ENCODE results near the gene PRPF40A. TPM values are rescaled to one million over a fixed set of nuclear protein-coding genes. Genes with fewer than 3 reads are reported as not detected.

The PRPF40A gene
- 207 and 298 TPM in 2 replicates for total RNA-seq (2016; rRNA removed; fragmentation: Illumina TruSeq; extraction: Trizol)
- total RNA-seq (2016; cell fraction: cytosol; rRNA removed; fragmentation: Illumina TruSeq; extraction: Trizol; ENCODE audit: low read depth): 13.8 and 17.8 TPM in 2 replicates
- 197 and 307 TPM in 2 replicates for total RNA-seq (2016; cell fraction: insoluble cytoplasmic fraction; rRNA removed; fragmentation: Illumina TruSeq; extraction: Trizol)
- total RNA-seq (2016; cell fraction: membrane; rRNA removed; fragmentation: Illumina TruSeq; extraction: Trizol): 36.4 and 50.5 TPM in 2 replicates
- total RNA-seq (2016; cell fraction: nucleus; rRNA removed; fragmentation: Illumina TruSeq; extraction: Trizol): 210 and 217 TPM in 2 replicates
- polyA plus RNA-seq (2011; rRNA removed): 136 and 146 TPM in 2 replicates
- 60.8 and 75.9 TPM in 2 replicates for polyA plus RNA-seq (2011; cell fraction: cytosol; rRNA removed)
- 306 and 320 TPM in 2 replicates for polyA plus RNA-seq (2011; cell fraction: nucleus; rRNA removed)
- polyA plus RNA-seq (2012): 82.3 and 89.5 TPM in 2 replicates
- polyA plus RNA-seq (2016; cell fraction: cytosol; fragmentation: Illumina TruSeq; extraction: Trizol; ENCODE audit: low read depth): 7.4 and 10.2 TPM in 2 replicates
- 178 and 180 TPM in 2 replicates for polyA plus RNA-seq (2016; cell fraction: insoluble cytoplasmic fraction; fragmentation: Illumina TruSeq; extraction: Trizol; ENCODE audit: low read depth)
- 9.4 and 18.3 TPM in 2 replicates for polyA plus RNA-seq (2016; cell fraction: membrane; fragmentation: Illumina TruSeq; extraction: Trizol; ENCODE audit: low read depth)
- polyA plus RNA-seq (2016; cell fraction: nucleus; fragmentation: Illumina TruSeq; extraction: Trizol; ENCODE audit: insufficient read depth, low read depth): 166 and 184 TPM in 2 replicates
- polyA minus RNA-seq (2011; rRNA and poly(A)+ RNA removed; ENCODE audit: low replicate concordance): 446 and 636 TPM in 2 replicates
- polyA minus RNA-seq (2011; cell fraction: cytosol; rRNA and poly(A)+ RNA removed): 103 and 105 TPM in 2 replicates
- polyA minus RNA-seq (2011; cell fraction: nucleus; rRNA and poly(A)+ RNA removed): 421 and 455 TPM in 2 replicates
- percentile 98 among the genes with signal in this experiment for Bru-seq, nascent RNA
- percentile 96 among the genes with signal in this experiment for BruChase-seq, experiment 1, labeled RNA remaining after a 6-hour chase
- BruChase-seq, experiment 2, labeled RNA remaining after a 2-hour chase: percentile 96 among the genes with signal in this experiment
- long read RNA-seq, experiment 1, partial matches to known transcripts: 138 of 172 reads
- long read RNA-seq, experiment 1, other reads (novel, unspliced or antisense): 33 of 172 reads
- long read RNA-seq, experiment 2, full-length matches to known transcripts: 1 of 122 reads
- long read RNA-seq, experiment 2, partial matches to known transcripts: 29 of 122 reads
- long read RNA-seq, experiment 2, other reads (novel, unspliced or antisense): 92 of 122 reads

DNA sequence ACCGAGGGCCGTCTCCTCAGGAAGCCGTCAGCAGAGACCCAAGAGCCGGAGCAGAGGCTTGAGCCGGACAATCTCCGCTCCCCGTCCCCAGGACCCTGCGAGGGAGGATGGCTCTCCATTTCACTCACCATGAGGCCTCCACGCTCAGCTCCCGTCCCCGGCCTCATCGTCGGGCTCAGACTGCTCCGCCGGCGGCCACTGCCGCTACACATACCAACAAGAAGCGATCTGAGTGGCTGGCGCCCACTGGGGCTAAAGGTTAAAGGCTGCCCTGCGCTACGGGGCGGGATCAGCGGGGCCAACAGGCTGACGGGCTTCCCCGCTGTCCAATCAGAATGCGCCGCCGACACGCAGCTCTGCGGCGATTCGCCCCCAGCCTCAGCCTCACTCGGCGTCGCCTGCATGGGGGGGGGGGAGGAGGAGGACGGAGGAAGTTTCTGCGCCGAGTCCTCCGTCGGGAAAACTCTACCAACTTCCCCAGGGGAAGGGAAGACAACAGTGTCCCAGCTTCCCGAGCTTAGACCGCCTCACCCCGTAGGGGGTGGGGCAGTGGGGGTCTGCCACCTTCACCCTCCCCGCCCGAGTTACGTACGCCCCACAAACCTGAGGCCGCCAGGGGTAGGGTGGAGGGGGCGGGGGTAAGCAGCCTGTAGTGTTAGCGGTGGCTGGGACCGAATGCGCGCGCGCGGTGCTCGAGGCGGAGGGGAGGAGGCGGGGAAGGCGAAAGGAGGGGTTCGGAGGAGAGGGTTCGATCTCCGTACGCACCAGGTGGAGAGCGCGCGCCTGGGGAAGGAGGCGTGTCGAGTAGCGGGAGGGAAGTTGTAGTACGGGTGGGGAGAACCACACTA, at the start of gene PRPF40A:
Gene PRPF40A, minus strand, starts transcription at position 234 of the 848 bp plus-strand sequence. Its CDS starts 22 bp downstream, at position 212.
- WGBS (ENCODE audit: low lambda C conversion rate): under 1% methylated on average over 67 of the region's 71 CpGs
- Histone ChIP-seq H3K27ac (ENCODE audit: extremely low read length, insufficient read depth, low read length) (peak within 1 kb of the TSS; percentile 97), H3K9me3 (ENCODE audit: low read length) (no peaks in the 10 kb centered on the region), H3K9ac (ENCODE audit: insufficient read depth, low read depth, low read length) (peak within 1 kb of the TSS; percentile 96), H3K27me3 (ENCODE audit: control insufficient read depth in 1 of 2, insufficient read depth in 2 of 2, low read length in 2 of 2) (no peaks in the 10 kb centered on the region; a peak in 1 of 5 replicates), H3K4me2 (ENCODE audit: low read depth, low read length) (peak within 1 kb of the TSS; percentile 78), H2AFZ (ENCODE audit: low read length) (no peak within 1 kb of the TSS), H4K20me1 (ENCODE audit: insufficient read depth, low read length) (peaks cover 42% of the 10 kb centered on the region), H3K79me2 (ENCODE audit: insufficient read depth, low read length) (peaks cover 84% of the 10 kb centered on the region), H3K4me3 (replicated peaks in 1 of 3; ENCODE audit: insufficient read depth in 1 of 3, low read depth in 2 of 3, low read length in 3 of 3) (peak within 1 kb of the TSS; percentile 75 to 96 (median 82)), H3K36me3 (replicated peaks in 1 of 2; ENCODE audit: control insufficient read depth in 1 of 2, insufficient read depth in 2 of 2, low read length in 2 of 2) (peaks cover 0 to 20% of the 10 kb centered on the region in 2 experiments; a peak in 4 of 5 replicates), H3K4me1 (ENCODE audit: insufficient read depth, low read length) (peaks cover 62% of the 10 kb centered on the region)
- FAIRE-seq: peak; percentile 23
- no TSS peak for BruUV-seq (replicated peaks)
- ChIA-PET CTCF (ENCODE audit: low intra/inter-chr PET ratio, low total read pairs) (no interaction called here), POLR2A (interaction anchor here (0.9 to 2.3 kb wide), 13 partner anchors 9 to 890 kb away, joined by 3 to 20 read pairs (median 6); partner anchors contain the start of genes ARL5A and STAM2)
- in situ Hi-C loops (cut with HindIII; ENCODE audit: extremely low pct_ligation_motif_present, low pct_unique_long_range_greater_than_20kb): loop anchor here (5.0 to 10.0 kb wide), 2 partner anchors 540 to 893 kb away; partner anchors contain the start of genes ARL5A and STAM2
- DNase-seq (ENCODE audit: low spot score): peak; percentile 97
- intact Hi-C loops (cut with micrococcal nuclease; ENCODE audit: unreplicated experiment): loop anchor here (5.0 kb wide), 1 partner anchor 540 kb away; the partner anchor contains the start of gene STAM2
- peak; percentile 82 for ATAC-seq
- no peak for TF ChIP-seq FOXK2 (IDR thresholded peaks at IDR 0.05)
- TF ChIP-seq ARNT2 (CRISPR knock-in tag; IDR thresholded peaks at IDR 0.05; ENCODE audit: low read depth): 0 out of 2 replicates have a peak, but pooled peaks have one; percentile 35
- no peak for TF ChIP-seq SMC3 (IDR thresholded peaks at IDR 0.05; ENCODE audit: low read length)
- peak; percentile 73 for TF ChIP-seq HNF4A (CRISPR knock-in tag; IDR thresholded peaks at IDR 0.05)
- no peak for TF ChIP-seq SAFB2 (CRISPR knock-in tag; IDR thresholded peaks at IDR 0.05; ENCODE audit: borderline replicate concordance, low read depth)
- no peak; the same call in 1 of the 2 replicates for TF ChIP-seq ZNF468 (CRISPR knock-in tag; IDR thresholded peaks at IDR 0.05)
- peak; percentile 66; the same call in 1 of the 2 replicates for TF ChIP-seq TFAP4 (IDR thresholded peaks at IDR 0.05; ENCODE audit: borderline replicate concordance, low read depth)
- TF ChIP-seq KDM6A (CRISPR knock-in tag; IDR thresholded peaks at IDR 0.05; ENCODE audit: low read depth): no peak; the same call in 1 of the 2 replicates
- TF ChIP-seq SMYD3 (CRISPR knock-in tag; IDR thresholded peaks at IDR 0.05): no peak
- no peak for TF ChIP-seq KDM4B (CRISPR knock-in tag; IDR thresholded peaks at IDR 0.05)
- TF ChIP-seq, protein P1, sequence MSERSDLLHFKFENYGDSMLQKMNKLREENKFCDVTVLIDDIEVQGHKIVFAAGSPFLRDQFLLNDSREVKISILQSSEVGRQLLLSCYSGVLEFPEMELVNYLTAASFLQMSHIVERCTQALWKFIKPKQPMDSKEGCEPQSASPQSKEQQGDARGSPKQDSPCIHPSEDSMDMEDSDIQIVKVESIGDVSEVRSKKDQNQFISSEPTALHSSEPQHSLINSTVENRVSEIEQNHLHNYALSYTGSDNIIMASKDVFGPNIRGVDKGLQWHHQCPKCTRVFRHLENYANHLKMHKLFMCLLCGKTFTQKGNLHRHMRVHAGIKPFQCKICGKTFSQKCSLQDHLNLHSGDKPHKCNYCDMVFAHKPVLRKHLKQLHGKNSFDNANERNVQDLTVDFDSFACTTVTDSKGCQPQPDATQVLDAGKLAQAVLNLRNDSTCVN (CRISPR knock-in tag; IDR thresholded peaks at IDR 0.05; ENCODE audit: borderline replicate concordance): peak; percentile 23; the same call in 1 of the 2 replicates
- no peak for TF ChIP-seq NFIB (CRISPR knock-in tag; IDR thresholded peaks at IDR 0.05; ENCODE audit: borderline replicate concordance)
- TF ChIP-seq ZNF549 (CRISPR knock-in tag; IDR thresholded peaks at IDR 0.05): no peak
- 0 out of 2 replicates have a peak, but pooled peaks have one; percentile 42 for TF ChIP-seq ZNF83 (CRISPR knock-in tag; IDR thresholded peaks at IDR 0.05; ENCODE audit: borderline replicate concordance)
- 0 out of 2 replicates have a peak, but pooled peaks have one; percentile 14 for TF ChIP-seq MTF2 (CRISPR knock-in tag; IDR thresholded peaks at IDR 0.05; ENCODE audit: borderline replicate concordance)
- peak; percentile 99 for TF ChIP-seq NFYB (CRISPR knock-in tag; IDR thresholded peaks at IDR 0.05)

All from HepG2 (cell line).